HCT116 (cell line): ENCODE results near the gene PLEKHO2.

Experiments
- ATF3 ChIP-seq: IDR thresholded peaks from 2 replicates; pipeline ENCODE4 v1.6.1; 2012
- CTCF ChIP-seq, 3 experiments: fragments of 200-600 bp in 1 of 3; sonication (generic) in 1 of 3; IDR thresholded peaks in 2 of 3; conservative IDR thresholded peaks in 1 of 3; 2 replicates each; pipeline ENCODE4 v1.5.1; 2012 to 2017; ENCODE audit warnings: low read depth in 2 of 3, low read length in 2 of 3, antibody characterized with exemption in 1 of 3, borderline replicate concordance in 1 of 3, control low read depth in 1 of 3, mild to moderate bottlenecking in 1 of 3, mixed read lengths in 1 of 3, mixed run types in 1 of 3, moderate library complexity in 1 of 3; ENCODE audit not compliant: insufficient read depth in 1 of 3
- EGR1 ChIP-seq: IDR thresholded peaks from 2 replicates; pipeline ENCODE4 v1.6.1; 2012; ENCODE audit warnings: low read depth
- EZH2 ChIP-seq: fragments of 200-600 bp; sonication (generic); IDR thresholded peaks from 2 replicates; pipeline ENCODE4 v1.6.1; 2017; ENCODE audit warnings: antibody characterized with exemption, mixed run types
- EZH2phosphoT487 ChIP-seq: fragments of 200-600 bp; IDR thresholded peaks from 2 replicates; pipeline ENCODE4 v1.6.1; 2018; ENCODE audit warnings: antibody characterized with exemption, borderline replicate concordance
- MAX ChIP-seq: IDR thresholded peaks from 2 replicates; pipeline ENCODE4 v1.6.1; 2012
- POLR2A ChIP-seq: IDR thresholded peaks from 2 replicates; pipeline ENCODE4 v1.7.0; 2011; ENCODE audit warnings: borderline replicate concordance; ENCODE audit not compliant: insufficient read depth, insufficient read length; ENCODE audit errors: extremely low read depth
- POLR2AphosphoS5 ChIP-seq: IDR thresholded peaks from 2 replicates; pipeline ENCODE4 v1.6.1; 2011; ENCODE audit warnings: mild to moderate bottlenecking, low read depth, low read length, moderate library complexity
- RAD21 ChIP-seq: IDR thresholded peaks from 2 replicates; pipeline ENCODE4 v1.6.1; 2012; ENCODE audit warnings: low read depth, mild to moderate bottlenecking
- REST ChIP-seq: IDR thresholded peaks from 2 replicates; pipeline ENCODE4 v1.6.1; 2012; ENCODE audit warnings: low read depth
- ZBTB33 ChIP-seq: IDR thresholded peaks from 2 replicates; pipeline ENCODE4 v1.6.1; 2011; ENCODE audit warnings: mild to moderate bottlenecking, low read length, moderate library complexity; ENCODE audit not compliant: insufficient replicate concordance; ENCODE audit errors: extremely low read depth
- ZFX ChIP-seq: fragments of 450-650 bp; IDR thresholded peaks from 2 replicates; pipeline ENCODE4 v1.6.1; 2017

- no peak for TF ChIP-seq ATF3
- TF ChIP-seq POLR2A, result no peak
- TF ChIP-seq CTCF (IDR thresholded peaks at IDR 0.05 in 2 of 3, conservative IDR thresholded peaks at IDR 0.05 in 1 of 3; ENCODE audit: borderline replicate concordance in 1 of 3, insufficient read depth in 1 of 3, low read depth in 2 of 3, low read length in 2 of 3), result no peak
- TF ChIP-seq RAD21, result no peak
- TF ChIP-seq EZH2, result no peak
- no peak for TF ChIP-seq REST
- TF ChIP-seq ZFX, result no peak
- no peak for TF ChIP-seq EZH2phosphoT487
- no peak for TF ChIP-seq EGR1
- TF ChIP-seq MAX, result no peak
- TF ChIP-seq POLR2AphosphoS5, result no peak
- TF ChIP-seq ZBTB33, result no peak
Observed at GRCh38 chr15:64850778-64851502, 9.2 kb downstream of the PLEKHO2 start.
